ENCODE results near the gene SFN.

SFN gene

GRCh38 chr1:26911399-26912146 lies 48.6 kb downstream of the SFN start:
- DNase-seq (ENCODE audit: low read depth in 2 of 2) = no peak

GRCh38 chr1:26912147-26912490 lies 49.2 kb downstream of the SFN start:
- DNase-seq (ENCODE audit: low read depth in 2 of 2) = no peak

- DNase-seq (ENCODE audit: low read depth in 2 of 2) = no peak
Measured at GRCh38 chr1:26913389-26913753, 50.4 kb downstream of the SFN start.
